Mononuclear cell (primary cell): ENCODE data around the gene CARMIL1. TPM values are rescaled to one million over a fixed set of nuclear protein-coding genes. Genes with fewer than 3 reads are reported as not detected.

Source experiments
- H3K27me3 ChIP-seq: 2 replicates; pipeline ENCODE4 v1.6.0; 2011; ENCODE audit warnings: low read length, control low read depth; ENCODE audit not compliant: insufficient read depth
- H3K4me1 ChIP-seq: 2 replicates; pipeline ENCODE4 v1.5.1; 2011; ENCODE audit warnings: mild to moderate bottlenecking, low read length, control low read depth; ENCODE audit not compliant: insufficient read depth
- H3K4me3 ChIP-seq: 2 replicates; pipeline ENCODE4 v1.5.1; 2011; ENCODE audit warnings: mild to moderate bottlenecking, low read length, moderate library complexity
- H3K9me3 ChIP-seq: 2 replicates; pipeline ENCODE4 v1.5.1; 2011; ENCODE audit warnings: low read depth, mild to moderate bottlenecking, control low read depth, low read length
- total RNA-seq: library from RNA; depleted of rRNA; stranded (reverse); fragments of >200 nt; gene quantifications from one replicate; pipeline ENCODE4 v1.2.3, GENCODE V29; 2012

Gene CARMIL1
- total RNA-seq, 1 donor, result 3.1 TPM

DNA sequence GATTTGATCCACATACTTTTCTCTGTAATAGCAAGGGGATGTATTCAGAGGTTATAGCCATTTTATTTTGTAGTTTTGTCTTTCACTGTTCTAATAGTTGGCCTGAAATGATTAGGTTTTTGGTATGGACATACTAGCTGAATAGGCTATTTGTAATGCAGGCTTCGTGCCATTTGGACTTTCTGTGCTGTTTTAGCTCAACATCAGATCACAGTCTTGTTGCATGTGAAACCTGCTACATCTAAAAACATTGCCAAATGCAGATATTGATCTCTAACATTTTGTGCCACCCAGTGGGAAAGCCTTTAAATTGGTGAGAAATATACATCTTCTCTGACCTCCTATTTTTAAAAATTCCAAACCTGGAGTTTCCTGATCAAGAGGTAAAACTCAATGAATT lies 215.3 kb downstream of the CARMIL1 start:
- H3K4me3 ChIP-seq, result no peak overlapping the region
- no peaks in the 10 kb centered on the region for H3K27me3 ChIP-seq
- H3K9me3 ChIP-seq, result no peaks in the 10 kb centered on the region
- H3K4me1 ChIP-seq, result peaks cover 10% of the 10 kb centered on the region

DNA sequence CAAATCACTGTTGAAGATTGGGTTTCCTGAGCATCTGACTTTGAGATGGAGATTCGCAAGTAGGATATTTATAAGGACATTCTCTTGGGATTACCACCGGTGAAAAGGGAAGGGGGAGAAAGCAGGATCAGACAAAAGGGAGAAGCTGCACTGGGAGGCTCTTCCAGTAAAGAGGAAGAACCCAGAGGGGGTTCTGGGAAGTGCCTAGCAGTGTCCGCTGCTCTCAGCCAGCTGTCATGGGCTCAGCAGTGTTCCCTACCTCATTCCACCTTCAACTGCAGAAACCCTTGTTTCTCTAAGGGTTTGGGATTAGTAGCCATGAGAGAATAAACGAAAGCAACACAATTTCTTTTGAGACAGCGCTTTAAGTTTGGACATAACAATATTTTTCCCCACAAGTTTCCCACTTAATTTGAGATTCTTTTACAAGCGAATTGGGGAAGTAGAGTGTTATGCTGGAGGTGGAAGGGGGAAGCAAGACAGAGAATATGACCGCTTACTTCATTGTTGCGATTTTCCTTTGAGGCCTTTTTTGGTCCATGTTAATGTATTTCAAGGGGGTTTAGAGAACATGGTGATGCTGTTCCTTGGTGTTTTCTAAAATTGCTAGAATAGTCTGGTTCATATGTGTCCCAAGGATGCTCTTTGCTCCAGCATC lies 218.3 kb downstream of the CARMIL1 start:
- no peak overlapping the region for H3K4me3 ChIP-seq
- no peaks in the 10 kb centered on the region for H3K27me3 ChIP-seq
- no peaks in the 10 kb centered on the region for H3K9me3 ChIP-seq
- peaks cover 10% of the 10 kb centered on the region for H3K4me1 ChIP-seq

DNA sequence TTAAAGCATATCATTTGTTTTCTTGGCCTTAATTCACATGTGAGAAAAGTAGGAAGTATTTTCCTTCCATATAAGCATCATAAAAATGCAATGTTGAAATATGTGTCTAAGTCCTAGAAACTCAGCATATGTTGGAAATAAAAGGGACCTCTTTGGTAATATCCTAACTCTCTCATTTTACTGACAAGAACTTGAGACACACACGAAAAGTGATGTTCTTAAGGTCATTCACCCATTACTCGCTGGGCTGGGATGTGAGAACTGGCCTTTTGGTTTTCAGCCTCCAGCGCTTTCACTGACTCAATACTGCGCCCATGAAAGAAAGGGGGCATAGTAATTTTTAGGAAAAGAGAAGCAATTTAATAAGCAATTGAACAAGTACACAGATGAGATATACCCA lies 219.3 kb downstream of the CARMIL1 start:
- H3K27me3 ChIP-seq, result no peaks in the 10 kb centered on the region
- peaks cover 10% of the 10 kb centered on the region for H3K4me1 ChIP-seq
- H3K4me3 ChIP-seq, result no peak overlapping the region
- no peaks in the 10 kb centered on the region for H3K9me3 ChIP-seq

DNA sequence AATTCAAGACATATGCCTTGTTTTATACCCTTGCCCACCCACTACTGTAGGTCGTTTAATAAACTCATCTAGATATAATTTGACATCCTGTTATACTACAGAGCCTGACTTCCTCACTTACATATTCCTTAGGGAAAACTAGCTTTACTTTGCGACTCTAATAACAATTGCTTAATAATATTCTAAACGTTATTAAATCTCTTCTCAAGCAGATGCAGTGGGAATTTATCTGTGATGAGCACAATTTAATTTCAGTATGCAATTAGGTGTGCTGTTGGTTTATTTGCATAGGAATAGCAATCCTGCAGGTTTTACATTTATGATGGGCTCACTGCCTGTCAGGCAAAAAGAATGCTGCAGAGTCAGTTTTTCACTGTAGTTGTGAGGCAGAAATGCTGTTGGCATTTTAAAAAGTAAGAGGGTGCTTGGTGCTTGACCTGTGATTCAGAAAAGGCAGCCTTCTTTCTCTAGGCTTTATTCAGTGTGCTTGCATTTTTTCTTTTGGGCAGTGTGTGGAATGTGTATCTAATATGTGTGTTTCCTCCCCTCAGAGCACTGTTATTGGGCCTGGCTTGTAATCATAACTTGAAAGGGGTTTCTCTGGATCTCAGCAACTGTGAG lies 220.6 kb downstream of the CARMIL1 start:
- H3K4me3 ChIP-seq, result no peak overlapping the region
- H3K4me1 ChIP-seq, result peaks cover 10% of the 10 kb centered on the region
- H3K27me3 ChIP-seq, result no peaks in the 10 kb centered on the region
- H3K9me3 ChIP-seq, result no peaks in the 10 kb centered on the region

DNA sequence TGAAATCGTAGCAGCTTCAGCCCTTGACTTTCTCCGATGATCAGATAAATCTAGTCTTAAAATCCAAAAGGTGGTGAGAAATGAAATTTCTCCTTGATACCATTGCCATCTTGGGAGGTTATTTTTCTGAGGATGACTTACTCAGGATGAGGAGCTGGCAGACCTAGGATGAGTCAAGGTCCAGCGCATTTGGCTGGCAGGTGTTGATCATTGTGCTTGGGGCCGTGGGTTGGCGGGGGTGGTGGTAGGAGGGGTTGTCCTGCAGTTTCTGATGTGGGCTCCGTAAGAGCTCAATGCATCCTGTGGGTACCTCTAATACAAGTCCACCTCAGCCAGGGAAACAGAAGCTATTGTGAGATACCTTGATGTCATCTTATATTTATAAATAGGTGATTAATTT lies 224.5 kb downstream of the CARMIL1 start:
- no peaks in the 10 kb centered on the region for H3K9me3 ChIP-seq

DNA sequence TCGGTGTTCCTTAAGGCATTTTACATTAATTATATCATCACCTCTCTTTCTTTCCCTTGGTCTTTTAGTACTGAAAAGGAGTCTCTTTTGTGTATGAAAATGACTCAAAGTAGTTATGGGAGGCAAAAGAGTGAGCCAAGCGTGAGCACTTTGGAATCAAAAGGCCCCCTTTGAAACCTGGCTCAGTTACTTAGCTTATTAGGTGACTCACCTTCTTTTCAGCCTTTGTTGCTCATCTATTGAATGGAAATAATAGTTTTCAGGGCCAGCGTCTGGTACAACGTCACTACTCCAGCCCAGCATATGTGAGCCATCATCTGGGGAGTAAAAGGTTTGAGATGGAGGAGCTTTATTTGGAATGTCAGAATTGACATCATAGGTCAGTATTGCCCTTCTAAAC lies 225.5 kb downstream of the CARMIL1 start:
- H3K27me3 ChIP-seq, result no peaks in the 10 kb centered on the region
- no peaks in the 10 kb centered on the region for H3K9me3 ChIP-seq
- no peaks in the 10 kb centered on the region for H3K4me1 ChIP-seq
- no peak overlapping the region for H3K4me3 ChIP-seq

More for the DNA sequence above, 224.5 kb downstream of the CARMIL1 start:
- Histone ChIP-seq H3K27me3 (no peaks in the 10 kb centered on the region), H3K4me3 (no peak overlapping the region), H3K4me1 (no peaks in the 10 kb centered on the region)

DNA sequence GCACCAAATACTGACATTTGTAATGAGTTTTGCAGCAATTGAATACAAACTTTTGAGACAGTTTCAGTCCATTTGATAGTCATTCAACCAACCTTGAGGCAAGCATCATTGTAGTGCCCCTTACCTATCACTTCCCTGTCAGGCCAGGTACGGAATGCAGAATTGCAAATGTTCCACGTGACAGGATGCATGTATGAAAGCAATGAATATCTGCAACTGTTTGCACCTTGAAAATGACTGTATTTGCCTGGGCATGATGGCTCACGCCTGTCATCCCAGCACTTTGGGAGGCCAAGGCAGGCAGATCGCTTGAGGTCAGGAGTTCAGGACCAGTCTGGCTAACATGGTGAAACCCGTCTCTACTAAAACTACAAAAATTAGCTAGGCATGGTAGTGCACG lies 226.8 kb downstream of the CARMIL1 start:
- Histone ChIP-seq H3K27me3 (no peaks in the 10 kb centered on the region), H3K4me3 (no peak overlapping the region), H3K9me3 (no peaks in the 10 kb centered on the region), H3K4me1 (no peaks in the 10 kb centered on the region)

DNA sequence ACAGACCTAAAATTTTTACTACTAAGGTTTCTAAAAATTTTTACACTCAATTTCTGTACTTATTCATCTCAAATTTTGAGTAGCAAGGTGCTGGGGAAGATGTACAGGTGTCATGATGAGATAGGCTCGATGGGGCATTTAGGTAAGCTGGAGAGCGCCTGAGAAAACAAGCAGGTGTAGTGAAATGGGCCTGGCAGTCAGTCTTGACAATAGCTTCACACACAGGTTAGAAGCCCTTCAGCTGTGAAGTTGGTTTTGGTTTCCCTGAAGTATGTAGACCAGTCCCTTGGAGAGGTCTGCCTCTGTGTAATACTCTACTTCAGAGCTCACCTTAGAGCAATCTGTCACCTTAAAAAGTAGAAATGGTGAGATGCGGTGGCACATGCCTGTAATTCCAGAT lies 228.9 kb downstream of the CARMIL1 start:
- H3K4me3 ChIP-seq, result no peak overlapping the region
- H3K4me1 ChIP-seq, result no peaks in the 10 kb centered on the region
- H3K27me3 ChIP-seq, result no peaks in the 10 kb centered on the region
- no peaks in the 10 kb centered on the region for H3K9me3 ChIP-seq

DNA sequence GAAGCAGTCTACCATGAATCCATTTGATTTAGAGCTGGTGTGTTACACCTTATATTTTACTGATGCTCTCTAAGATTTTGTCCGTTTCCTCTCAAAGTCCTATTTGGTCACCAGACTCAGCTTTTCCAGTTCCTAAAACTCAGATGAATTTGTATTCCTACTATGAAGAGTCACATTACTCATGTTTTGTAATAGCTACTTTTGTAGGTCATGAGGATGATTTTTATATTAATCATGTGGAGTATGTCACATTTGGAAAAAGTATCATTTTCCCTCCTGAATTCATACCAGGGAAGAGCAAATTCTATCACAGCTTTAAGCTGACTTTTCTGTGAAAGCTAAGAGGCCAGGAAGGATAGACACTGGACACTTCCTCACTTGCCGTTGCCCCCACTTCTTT lies 232.2 kb downstream of the CARMIL1 start:
- Histone ChIP-seq H3K27me3 (no peaks in the 10 kb centered on the region), H3K4me3 (no peak overlapping the region), H3K4me1 (no peaks in the 10 kb centered on the region), H3K9me3 (no peaks in the 10 kb centered on the region)

DNA sequence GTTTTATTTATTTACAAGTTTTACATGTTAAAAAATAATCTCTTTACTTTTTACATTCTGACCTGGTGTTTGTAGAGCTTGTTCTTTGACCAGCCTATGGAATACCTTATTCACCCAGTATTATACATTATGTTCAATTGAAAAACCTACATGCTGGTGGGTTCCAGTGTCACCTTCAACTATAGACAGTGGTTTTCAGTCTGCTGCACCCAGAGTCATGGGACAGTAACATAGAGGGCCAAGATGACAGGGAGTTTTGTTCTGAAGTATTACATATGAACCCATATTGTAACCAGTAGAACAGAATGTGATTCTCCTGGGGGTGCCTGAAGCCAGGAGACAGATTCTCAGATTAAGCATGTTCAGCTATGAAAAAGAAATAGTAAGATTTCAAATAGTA lies 233.4 kb downstream of the CARMIL1 start:
- H3K27me3 ChIP-seq, result no peaks in the 10 kb centered on the region
- H3K9me3 ChIP-seq, result no peaks in the 10 kb centered on the region
- H3K4me1 ChIP-seq, result no peaks in the 10 kb centered on the region
- no peak overlapping the region for H3K4me3 ChIP-seq

DNA sequence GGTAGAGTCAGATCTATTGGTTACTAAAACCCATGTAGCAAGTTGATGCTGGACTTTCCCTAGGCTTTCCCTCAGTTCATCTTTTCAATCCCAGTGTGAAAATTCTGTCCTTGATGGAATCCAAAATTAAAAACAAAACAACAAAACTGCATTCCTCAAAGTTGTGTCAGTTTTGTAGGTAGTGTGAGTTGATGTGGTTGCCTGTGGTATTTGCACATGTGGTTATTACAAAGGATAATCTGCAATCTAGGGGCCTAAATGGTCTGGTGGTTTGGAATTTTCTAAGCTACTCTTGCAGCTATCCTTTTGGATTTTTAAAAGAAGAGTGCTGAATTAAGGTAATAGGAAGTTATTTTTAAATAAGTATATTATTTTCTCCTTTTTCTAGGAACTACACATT lies 240.7 kb downstream of the CARMIL1 start:
- Histone ChIP-seq H3K27me3 (no peaks in the 10 kb centered on the region), H3K4me1 (no peaks in the 10 kb centered on the region)

DNA sequence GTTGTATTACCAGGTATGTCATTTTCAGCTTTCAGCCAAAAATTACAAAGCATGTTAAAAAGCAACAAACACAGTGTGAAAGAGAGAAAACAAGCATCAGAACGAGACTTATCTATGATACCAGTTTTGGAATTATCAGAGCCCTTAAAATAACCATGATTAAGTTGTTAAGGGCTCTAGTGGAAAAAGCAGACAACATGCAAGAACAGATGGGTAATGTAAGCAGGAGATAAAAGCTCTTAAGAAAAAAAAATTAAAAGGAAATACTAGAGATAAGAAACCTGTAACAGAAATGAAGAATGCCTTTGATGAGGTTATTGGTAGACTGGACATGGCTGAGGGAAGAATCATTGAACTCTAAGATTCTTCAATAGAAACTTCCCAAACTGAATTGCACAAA lies 245.4 kb downstream of the CARMIL1 start:
- Histone ChIP-seq H3K9me3 (no peaks in the 10 kb centered on the region), H3K4me1 (no peaks in the 10 kb centered on the region), H3K27me3 (no peaks in the 10 kb centered on the region), H3K4me3 (no peak overlapping the region)

More for the DNA sequence above, 240.7 kb downstream of the CARMIL1 start:
- H3K9me3 ChIP-seq, result no peaks in the 10 kb centered on the region
- no peak overlapping the region for H3K4me3 ChIP-seq

DNA sequence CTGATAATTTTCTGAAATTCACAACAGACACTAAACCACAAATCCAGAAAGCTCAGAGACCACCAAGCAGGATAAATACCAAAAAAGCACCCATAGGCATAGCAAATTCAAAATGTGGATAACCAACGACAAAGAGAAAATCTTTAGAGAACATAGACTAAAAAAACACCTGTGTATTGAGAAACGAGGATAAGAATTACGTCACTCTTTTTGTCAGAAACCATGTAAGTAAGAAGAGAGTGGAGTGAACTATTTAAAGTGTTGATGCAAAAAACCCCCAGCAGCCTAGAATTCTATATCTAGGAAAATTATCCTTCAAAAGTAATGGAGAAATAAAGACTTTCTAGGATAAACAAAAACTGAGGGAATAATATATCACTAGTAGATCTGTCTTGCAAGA lies 245.9 kb downstream of the CARMIL1 start:
- Histone ChIP-seq H3K4me3 (no peak overlapping the region), H3K9me3 (no peaks in the 10 kb centered on the region), H3K4me1 (no peaks in the 10 kb centered on the region), H3K27me3 (no peaks in the 10 kb centered on the region)

DNA sequence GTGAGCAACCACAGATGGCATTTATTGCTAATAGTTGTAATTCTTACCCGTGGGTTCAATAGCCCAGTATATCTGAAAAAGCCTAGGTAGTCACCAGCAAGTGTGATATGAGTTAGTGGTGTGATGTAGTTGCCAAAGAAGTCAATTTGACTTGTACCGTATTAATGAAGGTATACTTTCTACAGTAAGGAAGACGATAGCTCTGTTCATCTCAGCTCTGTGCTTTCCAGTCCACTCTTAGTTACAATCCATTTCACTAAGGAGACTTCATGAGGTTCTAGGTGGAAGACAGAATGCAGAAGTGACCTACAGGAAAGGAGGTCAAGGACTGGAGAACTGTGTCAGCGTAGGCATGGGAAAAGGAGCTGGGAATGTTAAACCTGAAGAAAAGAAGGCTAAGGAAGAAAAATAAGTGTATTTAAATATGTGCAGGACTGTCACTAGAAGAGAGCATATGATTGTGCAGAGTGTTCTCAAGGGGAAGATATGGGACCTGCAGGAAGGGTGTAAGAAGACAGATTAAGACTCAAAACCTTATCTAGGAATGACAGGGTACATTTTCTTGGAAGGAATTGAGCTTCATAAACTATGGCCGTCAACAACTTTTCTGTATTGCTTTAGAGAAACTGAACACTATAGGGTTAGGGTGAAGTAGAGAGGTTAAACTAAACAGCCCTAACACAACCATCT lies 255.9 kb downstream of the CARMIL1 start:
- H3K4me3 ChIP-seq, result no peak overlapping the region
- H3K4me1 ChIP-seq, result no peaks in the 10 kb centered on the region
- no peaks in the 10 kb centered on the region for H3K27me3 ChIP-seq
- no peaks in the 10 kb centered on the region for H3K9me3 ChIP-seq

DNA sequence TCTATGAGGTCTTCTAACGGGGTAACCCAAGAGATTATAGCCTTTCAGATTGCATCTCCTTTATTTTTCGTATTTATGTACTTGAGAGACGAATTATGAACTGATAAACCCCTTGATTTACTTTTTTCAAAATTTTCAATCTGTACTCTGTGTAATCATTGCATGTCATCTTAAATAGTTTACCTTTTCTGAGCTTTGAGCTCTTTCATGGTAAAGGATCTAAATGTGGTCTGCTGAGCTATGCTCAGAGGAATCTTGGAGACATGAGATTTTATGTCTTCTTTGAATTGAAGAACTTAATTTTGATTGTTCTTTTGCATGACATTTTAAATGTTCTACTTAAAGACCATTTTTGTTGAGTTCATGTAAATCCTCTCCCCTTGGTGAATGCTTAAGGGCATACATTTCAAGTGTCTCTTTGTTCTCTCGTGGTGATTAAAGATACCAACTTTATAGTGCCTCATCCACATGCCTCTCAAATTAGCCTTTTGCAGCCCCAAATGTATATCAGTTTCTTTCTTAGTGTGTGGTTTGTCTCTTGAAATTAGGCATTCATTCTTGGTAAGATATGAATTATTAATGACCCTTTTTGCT lies 256.6 kb downstream of the CARMIL1 start:
- Histone ChIP-seq H3K27me3 (no peaks in the 10 kb centered on the region), H3K9me3 (no peaks in the 10 kb centered on the region), H3K4me3 (no peak overlapping the region), H3K4me1 (no peaks in the 10 kb centered on the region)
